SJSA1 (cell line): Measurements from ENCODE around the gene PARD6B. TPM values are rescaled to one million over a fixed set of nuclear protein-coding genes. Genes with fewer than 3 reads are reported as not detected.
"Not testable (repeated sequence)": the region's sequence is repeated elsewhere in the genome, so short reads cannot be mapped to it uniquely, and the experiment has no call there.

Experiments used
- DNase-seq, 2 experiments: peaks; one replicate each; pipeline ENCODE4 v3.0.0-alpha.2; 2015 to 2020; ENCODE audit warnings: low spot score in 2 of 2, low read depth in 1 of 2
- H3K27ac ChIP-seq: fragments of 250-450 bp; sonication (Bioruptor Pico); 2 replicates; pipeline ENCODE4 v1.5.1; 2020; ENCODE audit warnings: mild to moderate bottlenecking, moderate library complexity
- H3K27me3 ChIP-seq: fragments of 250-450 bp; sonication (Bioruptor Pico); replicated peaks from 2 replicates; pipeline ENCODE4 v1.5.1; 2020; ENCODE audit warnings: mild to moderate bottlenecking, moderate library complexity
- H3K36me3 ChIP-seq: fragments of 250-450 bp; sonication (Bioruptor Pico); 2 replicates; pipeline ENCODE4 v1.5.1; 2020; ENCODE audit warnings: mild to moderate bottlenecking
- H3K4me1 ChIP-seq: fragments of 250-450 bp; sonication (Bioruptor Pico); replicated peaks from 2 replicates; pipeline ENCODE4 v1.6.1; 2021; ENCODE audit warnings: mild to moderate bottlenecking
- H3K4me3 ChIP-seq: fragments of 250-450 bp; sonication (Bioruptor Pico); 2 replicates; pipeline ENCODE4 v1.5.1; 2020; ENCODE audit warnings: mild to moderate bottlenecking
- H3K9me3 ChIP-seq: fragments of 250-450 bp; sonication (Bioruptor Pico); replicated peaks from 2 replicates; pipeline ENCODE4 v1.5.1; 2020; ENCODE audit warnings: mild to moderate bottlenecking
- total RNA-seq: library from RNA; depleted of rRNA; stranded (reverse); fragments of >200 nt; shearing (Covaris generic); gene quantifications from 2 replicates; pipeline ENCODE4 v1.2.3, GENCODE V29; 2014

PARD6B gene
- total RNA-seq, 1 experiment from 2014 or later, result 1.8 TPM

- Histone ChIP-seq H3K9me3 (no peaks in the 10 kb centered on the region; the same call in 1 of the 2 replicates), H3K27ac (no peak overlapping the region), H3K27me3 (no peaks in the 10 kb centered on the region), H3K4me1 (peaks cover 26% of the 10 kb centered on the region), H3K36me3 (no peaks in the 10 kb centered on the region), H3K4me3 (no peak overlapping the region)
- DNase-seq, result no peak
Measured at GRCh38 chr20:50758992-50759391, 27.6 kb downstream of the PARD6B start.

- Histone ChIP-seq H3K9me3 (no peaks in the 10 kb centered on the region; the same call in 1 of the 2 replicates), H3K27ac (no peak overlapping the region), H3K36me3 (no peaks in the 10 kb centered on the region), H3K27me3 (no peaks in the 10 kb centered on the region), H3K4me3 (no peak overlapping the region), H3K4me1 (peaks cover 26% of the 10 kb centered on the region)
- DNase-seq, result no peak
Measured at GRCh38 chr20:50759678-50760077, 28.3 kb downstream of the PARD6B start.

- Histone ChIP-seq H3K9me3 (no peaks in the 10 kb centered on the region; the same call in 1 of the 2 replicates), H3K4me3 (no peak overlapping the region), H3K27me3 (no peaks in the 10 kb centered on the region), H3K27ac (peak overlapping the region; percentile 19), H3K4me1 (peaks cover 26% of the 10 kb centered on the region), H3K36me3 (no peaks in the 10 kb centered on the region)
- peak in 1 of 2 experiments; percentile 31 for DNase-seq
Measured at GRCh38 chr20:50762045-50762422, 30.7 kb downstream of the PARD6B start.

- peak; percentile 26 to 45 for DNase-seq
- Histone ChIP-seq H3K4me1 (peaks cover 26% of the 10 kb centered on the region), H3K36me3 (no peaks in the 10 kb centered on the region), H3K9me3 (no peaks in the 10 kb centered on the region; the same call in 1 of the 2 replicates), H3K27ac (no peak overlapping the region), H3K4me3 (no peak overlapping the region), H3K27me3 (no peaks in the 10 kb centered on the region)
Measured at GRCh38 chr20:50762435-50763220, 31.2 kb downstream of the PARD6B start.

- H3K27ac ChIP-seq, H3K4me3 ChIP-seq: not testable (repeated sequence)
Measured at GRCh38 chr20:50763550-50764458, 32.4 kb downstream of the PARD6B start.

GRCh38 chr20:50765251-50765650 is 33.9 kb downstream of the PARD6B start:
- H3K27ac ChIP-seq, H3K9me3 ChIP-seq, H3K27me3 ChIP-seq, H3K36me3 ChIP-seq, H3K4me3 ChIP-seq: not testable (repeated sequence)
- DNase-seq, result peak in 1 of 2 experiments; percentile 17
- H3K4me1 ChIP-seq, result peaks cover 19% of the 10 kb centered on the region

More at GRCh38 chr20:50763550-50764458, 32.4 kb downstream of the PARD6B start:
- H3K4me1 ChIP-seq, result peaks cover 22% of the 10 kb centered on the region
- H3K9me3 ChIP-seq, H3K27me3 ChIP-seq, H3K36me3 ChIP-seq: not testable (repeated sequence)
- peak in 1 of 2 experiments; percentile 27 for DNase-seq

GRCh38 chr20:50765674-50766073 is 34.3 kb downstream of the PARD6B start:
- DNase-seq, result no peak
- no peaks in the 10 kb centered on the region; the same call in 1 of the 2 replicates for H3K9me3 ChIP-seq
- no peak overlapping the region for H3K4me3 ChIP-seq
- H3K36me3 ChIP-seq, result no peaks in the 10 kb centered on the region
- H3K4me1 ChIP-seq, result peaks cover 19% of the 10 kb centered on the region
- no peak overlapping the region for H3K27ac ChIP-seq
- H3K27me3 ChIP-seq, result no peaks in the 10 kb centered on the region

GRCh38 chr20:50766955-50767809 is 35.8 kb downstream of the PARD6B start:
- not testable (repeated sequence) for H3K36me3 ChIP-seq, H3K9me3 ChIP-seq, H3K4me3 ChIP-seq, DNase-seq, H3K27ac ChIP-seq, H3K27me3 ChIP-seq
- peaks cover 15% of the 10 kb centered on the region for H3K4me1 ChIP-seq

GRCh38 chr20:50768991-50769390 is 37.6 kb downstream of the PARD6B start:
- not testable (repeated sequence) for H3K36me3 ChIP-seq, H3K4me1 ChIP-seq, H3K27ac ChIP-seq, H3K4me3 ChIP-seq, H3K9me3 ChIP-seq, H3K27me3 ChIP-seq, DNase-seq

- not testable (repeated sequence) for H3K9me3 ChIP-seq, H3K36me3 ChIP-seq, DNase-seq, H3K4me3 ChIP-seq, H3K27me3 ChIP-seq, H3K4me1 ChIP-seq, H3K27ac ChIP-seq
Measured at GRCh38 chr20:50769551-50770085, 38.2 kb downstream of the PARD6B start.

GRCh38 chr20:50771419-50772080 is 40.2 kb downstream of the PARD6B start:
- DNase-seq, result peak; percentile 67 to 82

GRCh38 chr20:50772420-50773185 is 41.2 kb downstream of the PARD6B start:
- H3K27me3 ChIP-seq, result no peaks in the 10 kb centered on the region
- no peak overlapping the region for H3K27ac ChIP-seq
- H3K9me3 ChIP-seq, result no peaks in the 10 kb centered on the region
- no peaks in the 10 kb centered on the region for H3K36me3 ChIP-seq
- DNase-seq, result no peak
- no peak overlapping the region for H3K4me3 ChIP-seq
- H3K4me1 ChIP-seq, result peaks cover 7% of the 10 kb centered on the region

More at GRCh38 chr20:50771419-50772080, 40.2 kb downstream of the PARD6B start:
- H3K36me3 ChIP-seq, H3K27me3 ChIP-seq, H3K4me3 ChIP-seq, H3K9me3 ChIP-seq, H3K4me1 ChIP-seq: not testable (repeated sequence)
- 0 out of 2 replicates have a peak overlapping the region, but pooled peaks have one; percentile 22 for H3K27ac ChIP-seq
